SJCRH30 (cell line): Measurements from ENCODE around the gene SLC30A7. TPM values are rescaled to one million over a fixed set of nuclear protein-coding genes. Genes with fewer than 3 reads are reported as not detected.

Experiments used
- DNase-seq, 2 experiments: peaks; one replicate each; pipeline ENCODE4 v3.0.0-alpha.2; 2015 to 2020
- H3K27ac ChIP-seq: fragments of 250-450 bp; sonication (Bioruptor Pico); 2 replicates; pipeline ENCODE4 v1.5.1; 2020; ENCODE audit warnings: mild to moderate bottlenecking, moderate library complexity
- H3K27me3 ChIP-seq: fragments of 250-450 bp; sonication (Bioruptor Pico); 2 replicates; pipeline ENCODE4 v1.5.1; 2020; ENCODE audit warnings: mild to moderate bottlenecking, moderate library complexity
- H3K36me3 ChIP-seq: fragments of 250-450 bp; sonication (Bioruptor Pico); 2 replicates; pipeline ENCODE4 v1.5.1; 2020; ENCODE audit warnings: mild to moderate bottlenecking, moderate library complexity
- H3K4me1 ChIP-seq: fragments of 250-450 bp; sonication (Bioruptor Pico); 2 replicates; pipeline ENCODE4 v1.5.1; 2020; ENCODE audit warnings: mild to moderate bottlenecking, moderate library complexity
- H3K4me3 ChIP-seq: fragments of 250-450 bp; sonication (Bioruptor Pico); 2 replicates; pipeline ENCODE4 v1.5.1; 2020; ENCODE audit warnings: mild to moderate bottlenecking, moderate library complexity
- H3K9me3 ChIP-seq: fragments of 250-450 bp; sonication (Bioruptor Pico); replicated peaks from 2 replicates; pipeline ENCODE4 v1.5.1; 2020; ENCODE audit warnings: mild to moderate bottlenecking, moderate library complexity
- total RNA-seq: library from RNA; depleted of rRNA; stranded (reverse); fragments of >200 nt; shearing (Covaris generic); gene quantifications from 2 replicates; pipeline ENCODE4 v1.2.3, GENCODE V29; 2014; rRNA removed

Gene SLC30A7
- total RNA-seq, 1 experiment from 2014 or later: 28.8 TPM

DNA sequence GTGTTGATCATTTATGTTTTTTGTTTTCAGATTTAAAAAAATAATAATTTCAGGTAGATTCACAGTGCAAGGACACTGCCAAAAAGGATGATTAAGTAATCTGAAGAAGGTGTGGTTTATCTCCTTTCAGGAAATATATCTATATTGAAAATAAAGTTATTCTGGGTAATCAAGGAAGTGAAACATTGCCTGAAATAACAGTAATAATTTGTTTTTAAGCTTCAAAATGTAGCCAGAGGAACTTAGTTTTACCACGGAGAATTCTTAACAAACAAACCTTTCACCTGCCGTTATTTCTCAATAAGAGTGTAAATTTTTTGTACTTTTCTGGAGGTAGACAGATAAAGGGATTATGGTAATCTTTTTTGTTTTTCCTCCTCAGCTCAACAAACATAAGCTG is 132.6 kb downstream of the SLC30A7 start:
- peaks cover 7% of the 10 kb centered on the region for H3K4me1 ChIP-seq
- H3K27ac ChIP-seq: no peak overlapping the region
- H3K4me3 ChIP-seq: no peak overlapping the region
- no peak for DNase-seq
- no peaks in the 10 kb centered on the region for H3K9me3 ChIP-seq
- 0 out of 2 replicates have a peak, but pooled peaks cover 5% of the 10 kb centered on the region for H3K36me3 ChIP-seq
- no peaks in the 10 kb centered on the region for H3K27me3 ChIP-seq

GRCh38 chr1:101029184-101029583 is 133.3 kb downstream of the SLC30A7 start:
- no peak for DNase-seq
- no peaks in the 10 kb centered on the region for H3K9me3 ChIP-seq
- H3K27ac ChIP-seq: no peak overlapping the region
- H3K4me1 ChIP-seq: peaks cover 7% of the 10 kb centered on the region
- H3K36me3 ChIP-seq: no peaks in the 10 kb centered on the region
- H3K27me3 ChIP-seq: no peaks in the 10 kb centered on the region
- H3K4me3 ChIP-seq: no peak overlapping the region

DNA sequence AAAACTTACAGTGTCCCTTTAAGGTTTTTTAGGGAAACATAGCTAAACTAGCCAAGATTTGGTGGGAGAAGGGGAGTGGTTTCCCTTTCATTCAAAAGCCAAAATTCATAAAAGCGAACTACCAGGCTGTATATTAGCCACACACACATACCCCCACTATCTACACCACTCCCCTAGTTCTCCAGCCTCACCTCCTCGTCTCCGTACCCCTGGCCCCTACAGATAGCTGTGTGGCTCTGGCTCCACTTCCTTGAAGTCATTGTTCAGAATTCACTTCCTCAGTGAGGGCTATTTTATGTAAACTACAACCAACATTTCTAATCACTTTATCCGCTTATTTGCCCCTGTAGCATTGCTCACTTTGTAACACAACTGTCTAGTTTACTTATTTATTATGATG is 135.0 kb downstream of the SLC30A7 start:
- no peaks in the 10 kb centered on the region for H3K9me3 ChIP-seq

More for the DNA sequence above, 135.0 kb downstream of the SLC30A7 start:
- peaks cover 5% of the 10 kb centered on the region for H3K4me1 ChIP-seq
- H3K27ac ChIP-seq: no peak overlapping the region
- H3K27me3 ChIP-seq: no peaks in the 10 kb centered on the region
- H3K36me3 ChIP-seq: no peaks in the 10 kb centered on the region
- DNase-seq: no peak
- H3K4me3 ChIP-seq: no peak overlapping the region

Other genes with a start within 250 kb of the SLC30A7 start
- 0.03 TPM in 1 of 2 replicates, not detected in the other for gene VCAM1, start 176.3 kb upstream of the SLC30A7 start, total RNA-seq
- 43.5 and 50.6 TPM in 2 replicates for gene EXTL2, start 1.2 kb upstream of the SLC30A7 start, total RNA-seq
- gene DPH5, start 129.7 kb downstream of the SLC30A7 start, total RNA-seq: 41.4 TPM in 2 replicates